Effector CD4-positive, alpha-beta T cell (primary cell): ENCODE data around the gene PIAS4.

ENCODE experiments used
- DNase-seq: peaks from one replicate; pipeline ENCODE4 v3.0.0-alpha.2; 2020

The PIAS4 gene

DNA sequence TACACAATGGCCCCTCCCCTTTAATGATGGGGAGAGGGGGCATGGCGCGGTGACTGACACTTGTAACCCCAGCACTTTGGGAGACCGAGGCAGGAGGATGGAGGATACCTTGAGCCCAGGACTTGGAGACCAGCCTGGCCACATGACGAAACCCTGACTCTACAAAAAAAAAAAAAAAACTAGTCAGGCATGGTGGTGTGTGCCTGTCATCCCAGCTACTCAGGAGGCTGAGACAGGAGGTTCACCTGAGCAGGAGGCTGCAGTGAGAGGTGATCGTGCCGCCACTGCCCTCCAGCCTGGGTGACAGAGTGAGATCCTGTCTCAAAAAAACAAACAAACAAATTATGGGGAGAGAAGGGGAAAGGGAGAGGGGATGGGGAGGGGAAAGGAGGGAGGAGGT, 72.9 kb downstream of the PIAS4 start:
- no peak for DNase-seq

GRCh38 chr19:4081441-4082129, 74.0 kb downstream of the PIAS4 start:
- no peak for DNase-seq

GRCh38 chr19:4082172-4082571, 74.6 kb downstream of the PIAS4 start:
- no peak for DNase-seq

DNA sequence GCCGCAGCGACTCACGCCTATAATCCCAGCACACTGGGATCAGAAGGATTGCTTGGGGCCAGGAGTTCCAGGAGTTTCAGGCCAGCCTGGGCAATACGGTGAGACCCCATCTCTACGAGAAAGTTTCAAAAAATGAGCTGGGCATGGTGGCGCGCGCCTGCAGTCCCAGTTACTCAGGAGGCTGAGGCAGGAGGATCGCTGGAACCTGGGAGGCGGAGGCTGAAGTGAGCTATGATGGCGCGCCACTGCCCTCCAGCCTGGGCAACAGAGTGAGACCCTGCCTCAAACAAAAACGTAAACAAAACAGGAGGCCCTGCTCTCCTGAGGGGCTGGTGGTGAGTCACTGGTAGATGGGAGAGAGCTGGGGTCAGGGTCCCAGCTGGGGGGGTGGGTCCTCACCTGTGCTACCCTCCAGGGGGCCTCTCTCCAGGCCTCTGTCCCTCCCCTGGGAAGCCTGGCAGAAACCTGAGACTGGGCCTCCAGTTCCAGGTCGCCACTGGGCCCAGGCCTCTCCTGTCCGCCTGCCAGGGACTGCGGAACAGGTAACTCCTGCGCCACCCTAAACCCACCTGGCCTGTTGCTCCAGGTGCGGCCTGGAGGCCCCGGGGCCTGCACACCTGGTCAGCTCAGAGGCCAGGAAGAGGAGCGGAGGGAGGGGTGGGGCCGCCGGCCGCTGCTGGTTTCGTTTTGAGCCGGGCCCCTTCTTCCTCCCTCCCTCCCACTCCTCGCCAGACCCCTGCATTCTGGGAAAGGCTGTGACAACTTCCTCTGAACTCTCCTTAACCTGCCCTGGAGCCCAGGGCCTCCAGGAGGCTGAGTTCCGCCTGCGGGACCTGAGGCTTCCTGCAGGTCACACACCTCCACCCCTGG, 76.4 kb downstream of the PIAS4 start:
- DNase-seq, result no peak

- DNase-seq, result no peak
These were observed 77.0 kb downstream of the PIAS4 start for GRCh38 chr19:4084547-4084877.

DNA sequence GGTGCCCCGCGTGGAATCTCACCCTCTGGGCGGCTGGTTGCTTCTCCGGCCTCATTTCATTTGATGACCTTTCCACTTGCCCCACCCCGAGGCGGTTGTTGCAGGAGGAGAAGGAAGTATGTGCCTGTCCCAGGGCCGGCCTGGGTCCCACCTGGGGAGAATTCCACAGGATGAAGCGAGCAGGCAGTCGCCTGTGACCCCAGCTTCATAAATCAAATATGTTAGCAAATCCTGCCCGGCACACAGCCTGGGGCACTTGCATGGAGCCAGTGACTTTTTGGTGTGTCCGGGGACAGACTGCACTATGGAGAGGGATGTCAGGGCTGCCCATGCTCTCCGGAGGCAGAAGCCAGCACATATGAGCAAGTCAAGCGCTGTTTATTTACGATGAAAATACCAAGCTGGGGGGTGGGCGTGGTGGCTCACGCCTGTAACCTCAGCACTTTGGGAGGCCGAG, 78.9 kb downstream of the PIAS4 start:
- no peak for DNase-seq

GRCh38 chr19:4087787-4088679, 80.5 kb downstream of the PIAS4 start:
- DNase-seq, result no peak

- DNase-seq, result peak; percentile 31
These were observed 81.4 kb downstream of the PIAS4 start for GRCh38 chr19:4088975-4089374.
